CD1c-positive myeloid dendritic cell (primary cell): ENCODE results near the gene SCRN3.
"Not testable (repeated sequence)": the region's sequence is repeated elsewhere in the genome, so short reads cannot be mapped to it uniquely, and the experiment has no call there.

Experiments used
- DNase-seq: peaks from one replicate; pipeline ENCODE4 v3.0.0-alpha.2; 2016; ENCODE audit errors: extremely low spot score

Gene SCRN3

GRCh38 chr2:174403628-174404027 is 8.1 kb downstream of the SCRN3 start:
- no peak for DNase-seq

DNA sequence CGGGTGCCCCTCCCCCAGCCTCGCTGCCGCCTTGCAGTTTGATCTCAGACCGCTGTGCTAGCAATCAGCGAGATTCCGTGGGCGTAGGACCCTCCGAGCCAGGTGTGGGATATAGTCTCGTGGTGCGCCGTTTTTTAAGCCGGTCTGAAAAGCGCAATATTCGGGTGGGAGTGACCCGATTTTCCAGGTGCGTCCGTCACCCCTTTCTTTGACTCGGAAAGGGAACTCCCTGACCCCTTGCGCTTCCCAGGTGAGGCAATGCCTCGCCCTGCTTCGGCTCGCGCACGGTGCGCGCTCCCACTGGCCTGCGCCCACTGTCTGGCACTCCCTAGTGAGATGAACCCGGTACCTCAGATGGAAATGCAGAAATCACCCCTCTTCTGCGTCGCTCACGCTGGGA is 14.5 kb downstream of the SCRN3 start:
- not testable (repeated sequence) for DNase-seq

- DNase-seq = no peak
Measured at GRCh38 chr2:174412256-174412655, 16.7 kb downstream of the SCRN3 start.

DNA sequence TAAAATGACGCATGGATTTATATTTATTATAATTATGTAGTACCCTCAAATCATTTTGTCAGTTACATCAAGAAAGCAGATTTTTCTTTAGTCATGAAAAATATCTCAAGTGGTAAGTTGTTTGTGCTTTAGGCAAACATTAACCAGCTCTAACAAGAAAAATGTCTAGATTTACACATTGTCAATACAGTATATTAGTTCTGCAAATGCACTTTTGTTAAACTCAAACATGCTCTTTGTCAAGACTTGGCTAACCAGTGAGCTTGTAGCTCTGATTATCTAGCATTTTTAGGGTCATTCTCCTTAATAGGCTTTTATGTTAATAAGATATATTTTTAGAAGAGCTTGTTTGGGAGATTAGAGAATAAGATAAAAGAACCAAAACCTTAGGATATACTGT is 32.7 kb downstream of the SCRN3 start:
- no peak for DNase-seq

- DNase-seq = no peak
Measured at GRCh38 chr2:174430066-174430465, 34.5 kb downstream of the SCRN3 start.

- DNase-seq = no peak
Measured at GRCh38 chr2:174431902-174432301, 36.4 kb downstream of the SCRN3 start.

GRCh38 chr2:174436351-174436750 is 40.8 kb downstream of the SCRN3 start:
- no peak for DNase-seq

DNA sequence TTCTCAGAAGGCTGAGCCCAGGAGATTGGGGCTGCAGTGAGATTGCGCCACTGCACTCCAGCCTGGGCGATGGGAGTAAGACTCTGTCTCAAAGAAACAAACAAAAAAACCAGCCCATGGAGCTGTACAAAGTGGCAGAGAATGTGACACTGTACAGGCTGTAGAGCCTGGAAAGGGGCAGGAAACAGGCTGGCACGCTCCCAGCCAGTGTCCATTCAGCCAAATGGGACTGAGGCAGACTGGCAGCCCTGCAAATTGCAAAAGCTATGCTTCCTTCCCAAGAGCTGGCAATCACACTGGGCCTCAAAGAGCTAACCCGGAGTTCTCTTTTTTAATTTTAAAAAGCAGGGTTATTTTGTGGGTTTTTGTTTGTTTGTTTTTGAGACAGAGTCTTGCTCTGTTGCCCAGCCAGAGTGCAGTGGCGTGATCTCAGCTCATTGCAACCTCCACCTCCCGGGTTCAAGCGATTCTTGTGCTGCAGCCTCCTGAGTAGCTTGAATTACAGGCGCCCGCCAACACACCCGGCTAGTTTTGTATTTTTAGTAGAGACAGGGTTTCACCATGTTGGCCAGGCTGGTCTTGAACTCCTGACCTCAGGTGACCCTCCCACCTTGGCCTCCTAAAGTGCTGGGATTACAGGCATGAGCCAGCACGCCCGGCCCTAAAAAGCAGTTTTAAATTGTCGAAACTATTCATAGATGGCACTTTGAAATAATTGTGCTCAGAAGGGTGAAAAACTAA is 42.8 kb downstream of the SCRN3 start:
- DNase-seq = no peak

GRCh38 chr2:174439323-174439722 is 43.8 kb downstream of the SCRN3 start:
- DNase-seq = no peak

- no peak for DNase-seq
Measured at GRCh38 chr2:174439950-174440349, 44.4 kb downstream of the SCRN3 start.

DNA sequence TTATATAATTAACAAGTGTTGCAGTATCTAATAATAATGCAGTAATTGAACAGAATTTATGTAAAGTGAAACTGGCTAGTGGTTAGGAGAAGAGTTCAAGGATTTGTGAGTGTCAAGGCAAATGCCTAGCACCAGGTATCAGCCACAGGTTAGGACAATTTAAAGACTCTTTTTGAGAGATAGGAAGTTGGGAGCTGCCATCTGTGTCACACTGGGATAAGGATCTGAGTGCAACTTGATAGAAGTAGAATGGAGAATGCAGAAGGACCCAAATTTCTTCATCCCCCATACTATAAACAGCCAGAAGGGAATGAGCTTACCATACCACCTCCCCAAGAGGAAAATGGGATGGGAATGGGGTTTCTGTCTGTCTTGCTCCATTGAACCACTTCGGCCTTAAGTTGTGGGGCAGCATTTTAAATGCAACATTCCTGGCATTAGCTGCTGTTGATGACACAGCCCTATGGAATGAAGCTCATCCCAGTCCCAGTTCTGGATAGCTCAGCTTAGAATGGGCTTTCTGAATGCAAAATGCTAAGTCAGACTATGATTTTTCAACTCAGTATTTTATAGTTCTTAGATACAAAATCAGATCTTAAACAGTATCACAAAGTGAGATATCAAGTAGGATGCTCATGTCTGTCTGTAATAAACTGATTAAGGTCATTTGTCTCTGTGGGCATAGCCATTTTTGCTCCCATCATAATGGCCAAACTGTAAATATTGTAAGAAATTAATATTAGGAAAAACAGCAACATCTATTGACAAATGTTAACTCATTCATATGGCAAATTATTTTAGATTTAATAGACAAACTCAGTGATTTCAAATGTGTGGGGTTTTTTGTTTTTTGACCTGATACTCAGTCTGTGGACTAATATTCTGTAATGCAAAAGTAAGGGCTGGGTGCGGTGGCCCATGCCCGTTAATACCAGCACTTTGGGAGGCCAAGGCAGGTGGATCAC is 47.3 kb downstream of the SCRN3 start:
- no peak for DNase-seq

- DNase-seq = no peak
Measured at GRCh38 chr2:174444761-174445160, 49.2 kb downstream of the SCRN3 start.

DNA sequence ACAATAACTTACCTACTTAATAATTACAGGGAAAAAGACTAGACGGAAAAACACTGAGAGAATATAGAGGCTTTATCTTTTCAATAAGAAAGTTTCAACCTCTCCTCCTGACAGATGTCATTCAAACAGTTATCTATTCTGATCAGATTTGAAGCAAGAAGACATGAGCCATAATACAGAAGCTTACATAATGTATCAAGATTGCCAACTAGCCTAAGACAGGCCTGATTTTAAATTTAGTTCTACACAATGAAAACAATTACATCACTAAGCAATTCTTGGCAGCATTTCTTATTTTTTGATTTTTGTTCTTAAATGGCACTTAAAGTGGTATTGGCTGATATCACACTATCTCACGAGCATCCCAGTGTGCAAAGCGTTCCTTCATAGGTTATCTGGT is 49.7 kb downstream of the SCRN3 start:
- no peak for DNase-seq

- DNase-seq = no peak
Measured at GRCh38 chr2:174446531-174446930, 51.0 kb downstream of the SCRN3 start.

DNA sequence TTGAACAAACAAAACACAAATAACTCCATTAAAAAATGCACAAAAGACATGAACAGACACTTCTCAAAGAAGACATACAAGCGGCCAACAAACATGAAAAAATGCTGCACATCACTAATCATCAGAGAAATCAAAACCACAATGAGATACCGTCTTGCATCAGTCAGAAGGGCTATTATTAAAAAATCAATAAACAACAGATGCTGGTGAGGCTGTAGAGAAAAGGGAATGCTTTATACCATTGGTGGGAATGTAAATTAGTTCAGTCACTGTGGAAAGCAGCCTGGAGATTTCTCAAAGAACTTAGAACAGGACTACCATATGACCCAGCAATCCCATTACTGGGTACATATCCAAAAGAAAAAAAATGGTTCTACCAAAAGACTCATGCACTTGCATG is 53.5 kb downstream of the SCRN3 start:
- DNase-seq = no peak

DNA sequence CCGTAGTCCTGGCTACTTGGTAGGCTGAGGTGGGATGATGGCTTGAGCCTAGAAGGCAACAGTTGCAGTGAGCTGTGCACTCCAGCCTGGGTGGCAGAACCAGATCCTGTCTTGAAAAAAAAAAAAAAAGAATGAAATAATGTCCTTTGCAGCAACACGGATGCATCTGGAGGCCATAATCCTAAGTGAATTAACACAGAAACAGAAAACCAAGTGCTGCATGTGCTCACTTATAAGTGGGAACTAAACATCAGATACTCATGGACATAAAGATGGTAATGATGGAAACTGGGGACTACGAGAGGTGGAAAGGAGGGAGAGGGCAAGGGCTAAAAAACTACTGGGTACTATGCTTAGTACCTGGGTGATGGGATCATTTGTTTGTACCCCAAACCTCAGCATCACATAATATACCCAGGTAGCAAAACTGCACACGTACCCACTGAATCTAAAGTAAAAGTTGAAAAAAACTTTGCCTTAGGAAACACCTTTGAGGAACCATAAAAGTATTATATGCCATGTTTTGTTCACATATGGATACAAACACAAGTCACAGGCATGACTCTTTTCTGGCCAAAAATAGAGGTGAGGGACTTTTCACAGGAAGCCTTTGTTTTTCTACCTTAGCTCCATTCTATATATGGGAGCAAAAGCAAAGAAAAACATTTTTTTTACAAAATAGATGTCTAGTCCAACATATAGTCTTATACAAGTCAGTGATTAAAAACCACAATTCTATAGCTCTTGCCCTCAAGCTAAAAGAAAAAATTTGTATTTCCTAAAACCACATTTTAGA is 54.7 kb downstream of the SCRN3 start:
- no peak for DNase-seq

DNA sequence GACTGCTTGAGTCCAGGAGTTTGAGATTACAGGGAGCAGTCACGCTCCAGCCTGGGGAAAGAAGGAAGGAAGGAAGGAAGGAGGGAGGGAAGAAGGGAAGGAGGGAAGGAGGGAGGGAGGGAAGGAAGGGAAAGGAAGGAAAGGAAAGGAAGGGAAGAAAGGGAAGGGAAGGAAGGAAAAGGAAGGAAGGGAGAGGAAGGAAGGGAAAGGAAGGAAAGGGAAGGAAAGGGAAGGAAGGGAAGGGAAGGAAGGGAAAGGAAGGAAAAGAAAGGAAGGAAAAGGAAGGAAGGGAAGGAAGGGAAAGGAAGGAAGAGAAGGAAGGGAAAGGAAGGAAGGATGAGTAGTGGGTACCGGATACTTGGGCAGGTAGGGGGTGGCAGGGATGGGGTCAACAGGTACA is 59.0 kb downstream of the SCRN3 start:
- DNase-seq = no peak

DNA sequence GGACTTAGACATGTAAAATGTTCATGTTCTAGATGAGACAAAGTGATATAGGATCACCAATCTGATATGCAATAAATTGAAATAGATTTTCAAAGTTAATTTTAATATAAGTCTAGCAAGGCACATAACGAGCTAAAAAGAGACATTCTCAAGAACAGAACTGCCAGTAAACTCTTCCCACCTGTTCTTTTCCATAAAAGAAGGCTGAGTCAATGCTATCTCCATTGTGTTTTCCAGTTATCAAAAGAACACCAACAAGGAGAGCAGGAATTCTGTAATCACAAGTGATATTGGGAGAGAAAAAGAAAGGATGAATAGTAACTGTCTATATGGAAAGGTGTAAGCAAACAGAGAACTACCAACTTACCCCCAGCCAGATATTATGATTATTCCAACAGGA is 65.7 kb downstream of the SCRN3 start:
- DNase-seq = no peak

- DNase-seq = no peak
Measured at GRCh38 chr2:174465327-174465726, 69.8 kb downstream of the SCRN3 start.

DNA sequence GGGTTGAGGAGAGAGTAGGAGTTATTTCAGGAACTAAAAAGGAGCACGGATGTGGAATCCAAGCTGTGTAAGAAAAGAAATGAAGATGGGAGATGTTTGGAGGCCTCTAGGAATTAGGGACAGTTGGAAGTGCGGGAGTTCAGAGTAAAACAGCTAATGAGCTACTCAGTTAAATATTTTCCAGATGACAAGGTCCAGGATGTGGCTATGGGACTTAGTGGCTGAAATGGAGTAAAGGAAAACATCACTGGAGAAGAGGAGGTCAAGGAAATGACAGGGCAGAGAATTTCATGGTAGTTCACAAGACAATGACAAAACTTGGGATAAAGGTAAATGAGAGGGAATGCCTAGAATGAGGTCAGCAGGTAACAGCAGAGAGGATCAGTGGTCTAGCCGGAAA is 78.3 kb downstream of the SCRN3 start:
- no peak for DNase-seq

- DNase-seq = no peak
Measured at GRCh38 chr2:174477759-174478158, 82.2 kb downstream of the SCRN3 start.
